Thyroid gland (tissue), 4 donors: ENCODE results near the gene PIP4K2A.

ENCODE experiments used
- CTCF ChIP-seq, 6 experiments: fragments of 200-600 bp in 3 of 6; fragments of 450-650 bp in 3 of 6; sonication (generic) in 3 of 6; IDR thresholded peaks; one replicate each; pipeline ENCODE4 v1.5.1; 2016 to 2019; ENCODE audit warnings: antibody characterized with exemption in 6 of 6, mild to moderate bottlenecking in 2 of 6, inconsistent platforms in 1 of 6, moderate library complexity in 1 of 6
- POLR2A ChIP-seq, 2 donors: fragments of 450-650 bp; IDR thresholded peaks; one replicate each; pipeline ENCODE4 v1.6.1; 2017; ENCODE audit warnings: antibody characterized with exemption in 2 of 2, mild to moderate bottlenecking in 2 of 2, moderate library complexity in 1 of 2

DNA sequence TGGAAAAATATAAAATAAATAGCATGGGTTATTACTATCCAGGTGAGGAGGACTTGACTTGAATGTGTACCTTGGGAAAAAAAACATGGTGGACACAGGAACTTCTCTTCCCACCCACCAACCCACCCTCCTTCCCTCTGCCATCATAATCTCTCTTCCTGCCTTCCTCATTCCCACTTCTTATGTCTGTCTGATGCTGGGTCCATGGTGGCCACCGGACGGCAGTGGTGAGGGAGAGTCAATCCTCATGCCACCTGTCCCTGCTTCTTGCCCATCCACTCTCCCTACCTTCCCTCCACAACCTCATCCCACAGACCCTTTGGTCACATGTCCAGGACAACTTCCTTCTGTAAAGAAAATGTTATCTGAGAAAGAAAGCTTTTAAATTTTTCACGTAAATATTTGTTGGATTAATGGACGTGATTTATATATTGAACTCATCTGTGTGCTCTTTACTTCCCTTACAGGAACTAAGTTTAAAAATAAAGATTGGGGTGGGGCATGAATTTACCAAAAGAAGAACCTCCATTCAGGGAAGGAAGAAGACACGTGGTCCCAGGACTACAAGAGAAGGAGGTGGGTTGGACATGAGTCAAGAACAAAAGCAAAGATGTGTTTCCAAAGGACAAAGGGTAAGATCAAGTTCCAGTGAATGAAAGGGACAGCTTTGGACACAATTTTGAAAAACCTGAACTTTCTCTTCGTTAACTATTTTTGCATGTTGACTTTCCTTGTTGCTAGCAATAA lies 104.5 kb downstream of the PIP4K2A start:
- TF ChIP-seq CTCF (IDR thresholded peaks at IDR 0.05) (no peak), POLR2A (IDR thresholded peaks at IDR 0.05) (no peak)
